Kidney (tissue), 14 donors: ENCODE results near the gene ADARB2. TPM values are rescaled to one million over a fixed set of nuclear protein-coding genes. Genes with fewer than 3 reads are reported as not detected.
A peak's percentile ranks its signal among the peaks of the same experiment; 100 is the strongest.

Experiments
- DNase-seq, 5 donors: peaks; one replicate each; pipeline ENCODE4 v3.0.0-alpha.2; 2013 to 2020
- FAIRE-seq: peaks from 2 replicates; lab custom pipeline; 2012; peaks lifted over from hg19 to GRCh38; lab: Jason Lieb, UNC
- H3K27ac ChIP-seq, 2 donors: one replicate each; pipeline ENCODE4 v1.7.0; 2013; ENCODE audit warnings: low read depth in 2 of 2, low read length in 2 of 2, inconsistent platforms in 1 of 2
- H3K27me3 ChIP-seq: one replicate; pipeline ENCODE4 v1.7.1; 2013; ENCODE audit warnings: low read length, inconsistent platforms; ENCODE audit not compliant: control insufficient read depth, insufficient read depth
- H3K36me3 ChIP-seq, 3 donors: one replicate each; pipeline versions ENCODE4 v1.7.0 to v1.7.1; 2013; ENCODE audit warnings: low read length in 3 of 3, control low read depth in 1 of 3, inconsistent platforms in 1 of 3; ENCODE audit not compliant: insufficient read depth in 3 of 3, control insufficient read depth in 2 of 3
- H3K4me1 ChIP-seq, 3 donors: one replicate each; pipeline versions ENCODE4 v1.7.0 to v1.7.1; 2013; ENCODE audit warnings: low read length in 3 of 3, inconsistent platforms in 1 of 3, low read depth in 1 of 3; ENCODE audit not compliant: control insufficient read depth in 2 of 3, insufficient read depth in 2 of 3
- H3K4me3 ChIP-seq, 3 donors: one replicate each; pipeline versions ENCODE4 v1.7.0 to v1.8.1; 2013; ENCODE audit warnings: low read length in 3 of 3, control low read depth in 1 of 3, inconsistent platforms in 1 of 3
- H3K9ac ChIP-seq, 3 donors: one replicate each; pipeline versions ENCODE4 v1.7.0 to v1.7.1; 2013; ENCODE audit warnings: low read length in 3 of 3, control low read depth in 1 of 3, inconsistent platforms in 1 of 3
- H3K9me3 ChIP-seq, 3 donors: one replicate each; pipeline versions ENCODE4 v1.7.0 to v1.7.1; 2013; ENCODE audit warnings: low read length in 3 of 3, control low read depth in 1 of 3, inconsistent platforms in 1 of 3; ENCODE audit not compliant: control insufficient read depth in 2 of 3, insufficient read depth in 1 of 3
- intact Hi-C: fragments of 100-400 bp; cut with DNase I; formaldehyde crosslinking; loops from one replicate; pipeline ENCODE4 v1.11.1; 2022
- polyA plus RNA-seq: library from polyadenylated mRNA; stranded (reverse); fragments of 350-450 nt; fragmentation: Illumina TruSeq; extraction: RNeasy Lipid Tissue Mini Kit (QIAGEN cat#74804); gene quantifications from one replicate; pipeline ENCODE4 v1.2.3, GENCODE V29; 2014; ENCODE audit warnings: low read depth, low replicate concordance; ENCODE audit not compliant: insufficient read depth
- total RNA-seq: library from RNA; stranded (reverse); fragmentation: NEBNext Ultra II Directional; extraction: Animal tissue kit (Norgen Biotek cat#: 25700); gene quantifications from one replicate; pipeline ENCODE4 v1.2.1, GENCODE V29; 2021
- TF ChIP-seq, protein P1 (sequence below): IDR thresholded peaks from 3 replicates; pipeline ENCODE4 v1.5.1; 2012; ENCODE audit warnings: mild to moderate bottlenecking, moderate library complexity, borderline replicate concordance; ENCODE audit not compliant: insufficient read depth; ENCODE audit errors: extremely low read depth
- donor health status: control.
- donor health status: control.
- donor health status: control.
- donor health status: control.
- donor health status: control.
- donor health status: DM: yes; HTN: yes; CAD: no.
- donor health status: Normal renal cell carcinoma (clear cell type).

Gene ADARB2
- total and polyA plus RNA-seq, 2 donors from 2014 or later, result 1.0 to 1.3 TPM

GRCh38 chr10:1591742-1592141 lies 145.6 kb downstream of the ADARB2 start:
- no peaks in the 10 kb centered on the region for H3K9me3 ChIP-seq
- DNase-seq, result peak in 1 of 5 donors; percentile 39
- no peak overlapping the region for H3K9ac ChIP-seq
- H3K4me1 ChIP-seq, result no peaks in the 10 kb centered on the region
- TF ChIP-seq, protein P1, sequence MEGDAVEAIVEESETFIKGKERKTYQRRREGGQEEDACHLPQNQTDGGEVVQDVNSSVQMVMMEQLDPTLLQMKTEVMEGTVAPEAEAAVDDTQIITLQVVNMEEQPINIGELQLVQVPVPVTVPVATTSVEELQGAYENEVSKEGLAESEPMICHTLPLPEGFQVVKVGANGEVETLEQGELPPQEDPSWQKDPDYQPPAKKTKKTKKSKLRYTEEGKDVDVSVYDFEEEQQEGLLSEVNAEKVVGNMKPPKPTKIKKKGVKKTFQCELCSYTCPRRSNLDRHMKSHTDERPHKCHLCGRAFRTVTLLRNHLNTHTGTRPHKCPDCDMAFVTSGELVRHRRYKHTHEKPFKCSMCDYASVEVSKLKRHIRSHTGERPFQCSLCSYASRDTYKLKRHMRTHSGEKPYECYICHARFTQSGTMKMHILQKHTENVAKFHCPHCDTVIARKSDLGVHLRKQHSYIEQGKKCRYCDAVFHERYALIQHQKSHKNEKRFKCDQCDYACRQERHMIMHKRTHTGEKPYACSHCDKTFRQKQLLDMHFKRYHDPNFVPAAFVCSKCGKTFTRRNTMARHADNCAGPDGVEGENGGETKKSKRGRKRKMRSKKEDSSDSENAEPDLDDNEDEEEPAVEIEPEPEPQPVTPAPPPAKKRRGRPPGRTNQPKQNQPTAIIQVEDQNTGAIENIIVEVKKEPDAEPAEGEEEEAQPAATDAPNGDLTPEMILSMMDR, result no peak
- intact Hi-C loops, result no loop called here
- no peaks in the 10 kb centered on the region for H3K27me3 ChIP-seq
- FAIRE-seq, result no peak
- H3K4me3 ChIP-seq, result no peak overlapping the region
- H3K27ac ChIP-seq, result no peak overlapping the region
- H3K36me3 ChIP-seq, result no peaks in the 10 kb centered on the region

DNA sequence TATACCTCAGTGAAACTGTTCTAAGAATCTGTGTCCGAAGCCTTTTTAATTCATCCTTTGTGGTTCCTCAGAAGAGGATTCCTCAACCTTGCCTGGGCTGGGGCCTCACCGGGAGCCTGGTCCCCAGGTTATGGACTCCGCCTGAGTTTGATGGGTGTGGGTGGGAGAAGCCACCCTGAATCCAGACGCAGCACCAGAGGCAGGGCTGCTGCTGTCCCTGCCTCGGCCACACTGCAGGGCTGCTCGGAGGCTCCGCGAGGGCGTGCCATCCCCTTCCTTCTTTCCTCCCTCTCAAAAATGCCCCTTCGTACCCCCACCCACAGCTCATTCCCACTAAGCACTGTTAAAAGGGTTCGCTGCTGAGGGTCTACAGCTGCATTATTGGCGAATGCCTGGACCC lies 146.3 kb downstream of the ADARB2 start:
- intact Hi-C loops, result no loop called here
- FAIRE-seq (no peak), DNase-seq (peak in 2 of 5 donors; percentile 9 to 26)
- no peak overlapping the region for H3K27ac ChIP-seq
- H3K27me3 ChIP-seq, result no peaks in the 10 kb centered on the region
- H3K9me3 ChIP-seq, result no peaks in the 10 kb centered on the region
- no peak overlapping the region for H3K4me3 ChIP-seq
- TF ChIP-seq, protein P1, result no peak
- H3K36me3 ChIP-seq, result no peaks in the 10 kb centered on the region
- H3K9ac ChIP-seq, result no peak overlapping the region
- no peaks in the 10 kb centered on the region for H3K4me1 ChIP-seq

GRCh38 chr10:1589257-1589656 lies 148.1 kb downstream of the ADARB2 start:
- Histone ChIP-seq H3K27me3 (no peaks in the 10 kb centered on the region), H3K4me3 (no peak overlapping the region), H3K9ac (no peak overlapping the region), H3K4me1 (no peaks in the 10 kb centered on the region), H3K27ac (no peak overlapping the region), H3K36me3 (no peaks in the 10 kb centered on the region), H3K9me3 (no peaks in the 10 kb centered on the region)
- FAIRE-seq (no peak), DNase-seq (peak in 1 of 5 donors; percentile 67)
- intact Hi-C loops, result no loop called here
- TF ChIP-seq, protein P1, result no peak

GRCh38 chr10:1582739-1583138 lies 154.6 kb downstream of the ADARB2 start:
- Histone ChIP-seq H3K9me3 (no peaks in the 10 kb centered on the region), H3K27ac (no peak overlapping the region), H3K4me1 (no peaks in the 10 kb centered on the region), H3K4me3 (no peak overlapping the region), H3K27me3 (no peaks in the 10 kb centered on the region), H3K36me3 (no peaks in the 10 kb centered on the region), H3K9ac (no peak overlapping the region)
- FAIRE-seq (no peak), DNase-seq (peak in 1 of 5 donors; percentile 7)
- intact Hi-C loops, result no loop called here
- TF ChIP-seq, protein P1, result no peak
